ENCODE measurements around the gene OR5H1.
"Not testable (repeated sequence)": the region's sequence is repeated elsewhere in the genome, so short reads cannot be mapped to it uniquely, and the experiment has no call there.

The OR5H1 gene

DNA sequence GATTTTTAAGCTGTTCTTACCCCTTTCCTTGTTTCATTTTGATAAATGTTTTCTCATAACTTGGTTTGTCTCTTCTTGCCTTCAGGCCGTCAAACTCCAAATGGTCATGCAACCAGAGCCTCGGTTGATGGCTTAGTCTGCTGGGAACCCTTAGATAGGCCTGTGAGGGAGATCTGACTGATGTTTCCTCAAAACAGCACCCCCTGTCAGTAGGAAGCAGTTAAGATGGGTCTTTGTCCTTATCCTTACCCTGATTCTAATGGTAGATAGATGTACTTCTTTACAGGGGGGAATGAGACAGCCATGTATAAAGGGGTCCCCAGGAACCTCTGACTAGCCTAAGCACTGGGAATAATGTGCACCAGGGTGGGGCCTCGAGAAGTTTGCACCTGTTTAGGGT, 16.3 kb upstream of the OR5H1 start:
- no peak overlapping the region for H3K27ac ChIP-seq
- TF ChIP-seq ZFX (IDR thresholded peaks at IDR 0.05; ENCODE audit: borderline replicate concordance) (no peak), CTCF (IDR thresholded peaks at IDR 0.05) (no peak)

- TF ChIP-seq CTCF (IDR thresholded peaks at IDR 0.05) (no peak), ZFX (IDR thresholded peaks at IDR 0.05; ENCODE audit: borderline replicate concordance) (no peak)
- H3K27ac ChIP-seq = no peak overlapping the region
Measured at GRCh38 chr3:98115717-98116116, 14.8 kb upstream of the OR5H1 start.

DNA sequence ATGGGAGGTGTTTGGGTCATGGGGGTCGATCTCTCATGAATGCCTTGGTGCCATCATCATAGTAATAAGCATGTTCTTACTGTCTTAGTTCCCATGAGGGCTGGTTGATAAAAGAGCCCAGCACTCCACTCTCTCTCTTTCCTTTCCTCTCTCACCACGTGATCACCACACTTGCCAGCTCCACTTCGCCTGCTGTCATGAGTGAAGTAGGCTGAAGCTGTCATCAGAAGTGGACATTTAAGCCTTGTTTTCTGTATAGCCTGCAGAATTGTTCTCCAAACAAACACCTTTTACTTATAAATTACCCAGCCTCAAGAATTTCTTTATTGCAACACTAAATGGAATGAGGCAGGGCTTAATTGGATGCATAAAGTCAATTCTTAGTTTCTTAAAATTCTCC, 6.1 kb downstream of the OR5H1 start:
- no peak overlapping the region for H3K27ac ChIP-seq
- no peak for TF ChIP-seq CTCF (IDR thresholded peaks at IDR 0.05)
- no peak for TF ChIP-seq ZFX (IDR thresholded peaks at IDR 0.05; ENCODE audit: borderline replicate concordance)

DNA sequence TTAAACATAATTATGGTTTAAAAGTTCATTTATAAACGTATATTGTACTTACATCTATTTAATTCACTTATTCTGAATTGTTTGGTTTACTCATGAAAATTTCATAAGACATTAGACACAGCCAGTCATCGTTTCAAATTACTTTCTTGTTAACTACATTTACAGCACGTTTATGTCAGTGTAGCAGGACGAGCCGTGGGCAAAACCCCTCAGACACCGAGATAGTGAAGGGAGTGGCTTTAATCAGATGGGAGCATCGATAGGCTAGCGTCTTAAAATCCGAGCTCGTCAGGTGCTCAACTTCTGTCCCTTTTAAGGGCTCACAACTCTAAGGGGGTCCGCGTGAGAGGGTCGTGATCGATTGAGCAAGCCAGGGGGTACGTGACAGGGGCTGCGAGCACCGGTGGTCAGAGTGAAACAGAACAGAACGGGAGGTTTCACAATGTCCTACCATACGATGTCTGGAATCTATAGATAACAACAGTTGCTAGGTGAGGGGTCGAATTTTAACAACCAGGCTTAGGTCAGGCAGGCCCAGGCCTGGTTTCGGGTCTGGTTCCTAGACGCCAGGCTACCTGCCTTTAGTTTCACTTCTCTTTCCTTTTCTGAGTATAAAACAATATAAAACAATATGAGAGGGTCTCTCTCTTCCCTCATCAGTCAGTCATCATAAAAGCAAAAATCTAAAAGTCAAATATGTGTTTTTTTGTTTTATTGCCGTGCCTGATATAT, 7.5 kb downstream of the OR5H1 start:
- not testable (repeated sequence) for H3K27ac ChIP-seq

- TF ChIP-seq ZFX (IDR thresholded peaks at IDR 0.05; ENCODE audit: borderline replicate concordance) (no peak), CTCF (IDR thresholded peaks at IDR 0.05) (no peak)
- no peak overlapping the region for H3K27ac ChIP-seq
Measured at GRCh38 chr3:98140531-98140930, 10.0 kb downstream of the OR5H1 start.

DNA sequence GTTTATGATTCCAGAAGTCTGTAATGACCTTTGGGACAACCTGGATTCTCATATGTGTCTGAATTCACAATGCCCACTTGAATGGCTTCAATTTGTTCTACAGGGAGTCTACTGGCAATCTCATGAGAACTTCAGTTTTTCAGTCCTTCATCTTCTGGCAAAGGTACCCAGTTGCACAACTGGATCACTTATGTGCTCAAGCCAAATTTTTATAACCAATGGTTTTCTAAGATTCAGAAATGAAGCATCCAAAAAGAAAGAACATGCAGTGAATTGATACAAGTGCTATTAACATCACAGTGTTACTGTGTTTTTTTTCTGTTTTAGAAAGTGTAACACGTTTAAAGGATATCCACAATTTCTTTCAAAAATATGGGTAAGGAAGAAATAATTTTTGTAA, 16.7 kb downstream of the OR5H1 start, which contains the start of gene OR5H14:
TSS of gene OR5H14 (plus strand) at position 301 of the 400 bp plus-strand sequence. CDS start 1,907 bp downstream, outside the sequence.
- TF ChIP-seq ZFX (IDR thresholded peaks at IDR 0.05; ENCODE audit: borderline replicate concordance) = no peak
- no peak for TF ChIP-seq CTCF (IDR thresholded peaks at IDR 0.05)
- no peak within 1 kb of the TSS for H3K27ac ChIP-seq

DNA sequence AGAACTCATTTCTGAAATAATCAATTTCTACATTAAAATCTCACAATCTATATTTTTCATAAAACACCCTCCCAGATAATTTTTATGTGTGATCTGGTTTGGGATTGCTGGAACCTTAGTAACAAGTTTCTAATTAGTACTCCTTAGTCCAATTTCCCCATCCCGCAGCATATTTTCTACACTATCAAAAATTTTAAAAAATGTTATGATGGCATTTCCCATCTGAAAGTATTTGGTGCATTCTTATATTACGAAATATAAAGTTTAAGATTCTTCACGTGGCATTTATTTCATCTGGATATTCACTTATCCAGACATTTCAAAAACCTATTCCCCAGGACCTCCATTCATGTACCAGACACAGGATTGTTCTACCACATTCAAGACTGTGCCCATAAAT, 18.2 kb downstream of the OR5H1 start:
- TF ChIP-seq CTCF (IDR thresholded peaks at IDR 0.05) = no peak
- no peak for TF ChIP-seq ZFX (IDR thresholded peaks at IDR 0.05; ENCODE audit: borderline replicate concordance)
- no peak overlapping the region for H3K27ac ChIP-seq

DNA sequence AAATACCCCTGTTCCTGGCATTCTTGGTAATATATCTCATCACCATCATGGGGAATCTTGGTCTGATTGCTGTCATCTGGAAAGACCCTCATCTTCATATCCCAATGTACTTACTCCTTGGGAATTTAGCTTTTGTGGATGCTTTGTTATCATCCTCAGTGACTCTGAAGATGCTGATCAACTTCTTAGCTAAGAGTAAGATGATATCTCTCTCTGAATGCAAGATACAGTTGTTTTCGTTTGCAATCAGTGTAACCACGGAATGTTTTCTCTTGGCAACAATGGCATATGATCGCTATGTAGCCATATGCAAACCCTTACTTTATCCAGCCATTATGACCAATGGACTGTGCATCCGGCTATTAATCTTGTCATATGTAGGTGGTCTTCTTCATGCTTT, 18.9 kb downstream of the OR5H1 start:
- H3K27ac ChIP-seq = not testable (repeated sequence)

All from 22Rv1 (cell line).